ENCODE measurements around the gene DENND1B.

The DENND1B gene

DNA sequence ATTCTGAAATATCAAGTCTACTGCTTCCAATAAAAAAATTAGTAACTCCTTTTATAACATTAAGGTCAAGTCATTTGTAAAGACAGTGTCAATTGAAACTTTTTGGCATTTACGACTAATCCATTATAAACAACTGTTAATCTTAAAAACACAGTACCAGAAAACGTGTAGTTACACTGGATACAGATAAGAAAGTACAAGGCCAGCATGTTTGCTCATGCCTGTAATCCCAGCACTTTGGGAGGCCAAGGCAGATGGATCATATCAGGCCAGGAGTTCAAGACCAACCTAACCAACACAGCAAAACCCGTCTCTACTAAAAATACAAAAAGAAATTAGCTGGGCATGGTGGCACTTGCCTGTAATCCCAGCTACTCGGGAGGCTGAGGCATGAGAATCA is 29.4 kb downstream of the DENND1B start:
- no peaks in the 10 kb centered on the region for H3K27me3 ChIP-seq (replicated peaks; ENCODE audit: control insufficient read depth, insufficient read depth, low read length, poor library complexity, severe bottlenecking)
- no peak for DNase-seq
- H3K9me3 ChIP-seq (ENCODE audit: control insufficient read depth, low read length) = no peaks in the 10 kb centered on the region
- H3K4me3 ChIP-seq (ENCODE audit: insufficient read depth, low read depth, low read length, poor library complexity, severe bottlenecking) = no peak overlapping the region
- H3K36me3 ChIP-seq (ENCODE audit: control insufficient read depth, insufficient read depth, low read length) = no peaks in the 10 kb centered on the region
- peaks cover 3% of the 10 kb centered on the region for H3K4me1 ChIP-seq (ENCODE audit: control insufficient read depth, insufficient read depth, low read length, poor library complexity, severe bottlenecking)
- H3K27ac ChIP-seq (ENCODE audit: insufficient read depth, low read length, poor library complexity, severe bottlenecking) = no peak overlapping the region

DNA sequence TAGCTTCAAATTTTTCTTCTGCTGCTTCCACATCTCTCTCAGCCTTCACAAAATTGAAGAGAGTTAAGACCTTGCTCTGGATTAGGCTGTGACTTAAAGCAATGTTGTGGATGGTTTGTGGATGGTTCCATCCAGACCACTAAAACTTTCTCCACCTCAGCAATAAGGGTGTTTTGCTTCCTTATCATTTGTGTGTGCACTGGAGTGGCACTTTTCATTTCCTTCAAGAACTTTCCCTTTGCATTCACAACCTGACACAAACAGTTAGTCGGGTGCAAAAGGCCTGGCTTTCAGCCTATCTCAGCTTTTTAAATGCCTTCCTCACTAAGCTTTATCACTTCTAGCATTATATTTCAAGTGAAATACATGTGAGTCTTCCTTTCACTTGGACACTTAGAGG is 30.3 kb downstream of the DENND1B start:
- DNase-seq = no peak
- peaks cover 3% of the 10 kb centered on the region for H3K4me1 ChIP-seq (ENCODE audit: control insufficient read depth, insufficient read depth, low read length, poor library complexity, severe bottlenecking)
- no peaks in the 10 kb centered on the region for H3K36me3 ChIP-seq (ENCODE audit: control insufficient read depth, insufficient read depth, low read length)
- no peak overlapping the region for H3K4me3 ChIP-seq (ENCODE audit: insufficient read depth, low read depth, low read length, poor library complexity, severe bottlenecking)
- no peaks in the 10 kb centered on the region for H3K9me3 ChIP-seq (ENCODE audit: control insufficient read depth, low read length)
- no peaks in the 10 kb centered on the region for H3K27me3 ChIP-seq (replicated peaks; ENCODE audit: control insufficient read depth, insufficient read depth, low read length, poor library complexity, severe bottlenecking)
- H3K27ac ChIP-seq (ENCODE audit: insufficient read depth, low read length, poor library complexity, severe bottlenecking) = no peak overlapping the region

DNA sequence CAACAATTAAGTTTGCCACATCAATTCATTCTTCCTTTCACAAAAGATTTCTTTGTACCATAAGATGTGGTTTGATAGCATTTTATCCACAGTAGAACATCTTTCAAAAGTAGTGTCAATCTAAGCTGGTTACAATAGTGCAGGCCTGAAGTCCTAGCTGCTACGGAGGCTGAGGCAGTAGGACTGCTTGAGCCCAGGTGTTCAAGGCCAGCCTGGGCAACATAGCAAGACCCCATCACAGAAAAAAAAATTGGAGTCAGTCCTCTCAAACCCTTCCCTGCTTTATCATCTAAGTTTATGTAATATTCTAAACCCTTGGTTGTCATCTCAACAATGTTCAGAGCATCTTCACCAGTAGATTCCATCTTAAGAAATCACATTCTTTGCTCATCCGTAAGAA is 31.7 kb downstream of the DENND1B start:
- no peaks in the 10 kb centered on the region for H3K36me3 ChIP-seq (ENCODE audit: control insufficient read depth, insufficient read depth, low read length)
- no peaks in the 10 kb centered on the region for H3K9me3 ChIP-seq (ENCODE audit: control insufficient read depth, low read length)
- H3K4me3 ChIP-seq (ENCODE audit: insufficient read depth, low read depth, low read length, poor library complexity, severe bottlenecking) = no peak overlapping the region
- DNase-seq = no peak
- H3K4me1 ChIP-seq (ENCODE audit: control insufficient read depth, insufficient read depth, low read length, poor library complexity, severe bottlenecking) = peaks cover 3% of the 10 kb centered on the region
- H3K27ac ChIP-seq (ENCODE audit: insufficient read depth, low read length, poor library complexity, severe bottlenecking) = no peak overlapping the region
- H3K27me3 ChIP-seq (replicated peaks; ENCODE audit: control insufficient read depth, insufficient read depth, low read length, poor library complexity, severe bottlenecking) = no peaks in the 10 kb centered on the region

DNA sequence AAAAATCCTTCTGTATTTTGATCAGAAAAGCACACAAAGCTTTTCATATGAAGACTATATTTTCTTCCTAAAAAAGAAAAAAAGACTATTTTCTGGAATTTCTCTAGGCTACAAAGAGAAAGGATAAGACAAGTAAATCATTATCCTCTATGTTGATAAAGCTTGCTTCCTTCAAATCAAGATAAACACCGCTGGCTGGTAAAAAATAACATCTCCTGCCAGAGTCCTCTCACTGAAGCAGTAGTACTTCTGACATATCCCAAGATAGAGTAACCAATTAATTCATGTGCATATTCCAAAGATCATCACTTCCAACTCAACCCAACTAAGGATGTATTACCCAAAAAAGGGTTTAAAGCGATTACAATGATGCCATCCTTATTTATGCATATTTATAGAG is 34.3 kb downstream of the DENND1B start:
- Histone ChIP-seq H3K36me3 (ENCODE audit: control insufficient read depth, insufficient read depth, low read length) (no peaks in the 10 kb centered on the region), H3K9me3 (ENCODE audit: control insufficient read depth, low read length) (no peaks in the 10 kb centered on the region), H3K4me3 (ENCODE audit: insufficient read depth, low read depth, low read length, poor library complexity, severe bottlenecking) (no peak overlapping the region), H3K4me1 (ENCODE audit: control insufficient read depth, insufficient read depth, low read length, poor library complexity, severe bottlenecking) (peaks cover 3% of the 10 kb centered on the region), H3K27ac (ENCODE audit: insufficient read depth, low read length, poor library complexity, severe bottlenecking) (no peak overlapping the region), H3K27me3 (replicated peaks; ENCODE audit: control insufficient read depth, insufficient read depth, low read length, poor library complexity, severe bottlenecking) (no peaks in the 10 kb centered on the region)
- no peak for DNase-seq

DNA sequence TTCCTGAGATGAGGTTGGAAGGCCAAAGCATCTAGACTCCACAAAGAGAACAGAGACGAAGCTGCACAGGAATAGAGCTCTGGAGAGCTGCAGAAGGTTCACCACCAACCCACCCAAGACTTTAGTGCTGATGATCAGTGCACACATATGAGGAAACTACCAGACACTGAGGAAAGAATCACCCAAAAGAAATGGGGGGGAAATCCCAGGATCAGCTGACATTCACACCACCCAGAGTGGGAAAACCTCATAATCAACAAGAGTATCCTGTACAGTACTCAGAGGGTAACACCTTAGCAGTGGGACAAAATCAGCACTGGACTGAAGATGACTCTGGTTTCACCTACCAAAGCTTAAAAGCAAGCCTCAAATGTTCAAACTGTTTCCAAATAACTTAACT is 36.4 kb downstream of the DENND1B start:
- no peaks in the 10 kb centered on the region for H3K27me3 ChIP-seq (replicated peaks; ENCODE audit: control insufficient read depth, insufficient read depth, low read length, poor library complexity, severe bottlenecking)
- no peaks in the 10 kb centered on the region for H3K36me3 ChIP-seq (ENCODE audit: control insufficient read depth, insufficient read depth, low read length)
- no peak for DNase-seq
- H3K4me3 ChIP-seq (ENCODE audit: insufficient read depth, low read depth, low read length, poor library complexity, severe bottlenecking) = no peak overlapping the region
- H3K4me1 ChIP-seq (ENCODE audit: control insufficient read depth, insufficient read depth, low read length, poor library complexity, severe bottlenecking) = no peaks in the 10 kb centered on the region
- no peak overlapping the region for H3K27ac ChIP-seq (ENCODE audit: insufficient read depth, low read length, poor library complexity, severe bottlenecking)
- H3K9me3 ChIP-seq (ENCODE audit: control insufficient read depth, low read length) = no peaks in the 10 kb centered on the region

DNA sequence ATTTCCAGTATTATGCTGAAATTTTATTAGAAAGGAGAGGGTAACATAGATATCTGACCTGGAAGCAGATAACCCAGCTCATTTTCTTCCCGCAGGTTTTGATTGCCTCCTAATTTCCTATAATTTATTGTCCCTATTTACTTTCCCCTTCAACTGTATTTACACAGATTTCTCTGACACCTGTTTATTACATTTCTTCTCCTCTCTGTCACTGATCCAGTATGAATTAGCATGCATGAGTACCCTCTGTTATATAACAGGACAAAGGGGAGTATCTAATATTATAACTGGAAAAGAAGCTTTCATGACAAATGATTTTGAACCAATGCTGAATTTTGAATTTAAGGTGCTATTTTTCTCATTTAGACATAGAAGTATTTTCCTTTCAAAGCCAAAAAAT is 37.4 kb downstream of the DENND1B start:
- Histone ChIP-seq H3K9me3 (ENCODE audit: control insufficient read depth, low read length) (no peaks in the 10 kb centered on the region), H3K4me1 (ENCODE audit: control insufficient read depth, insufficient read depth, low read length, poor library complexity, severe bottlenecking) (no peaks in the 10 kb centered on the region), H3K27me3 (replicated peaks; ENCODE audit: control insufficient read depth, insufficient read depth, low read length, poor library complexity, severe bottlenecking) (no peaks in the 10 kb centered on the region), H3K36me3 (ENCODE audit: control insufficient read depth, insufficient read depth, low read length) (no peaks in the 10 kb centered on the region), H3K27ac (ENCODE audit: insufficient read depth, low read length, poor library complexity, severe bottlenecking) (no peak overlapping the region), H3K4me3 (ENCODE audit: insufficient read depth, low read depth, low read length, poor library complexity, severe bottlenecking) (no peak overlapping the region)
- no peak for DNase-seq

DNA sequence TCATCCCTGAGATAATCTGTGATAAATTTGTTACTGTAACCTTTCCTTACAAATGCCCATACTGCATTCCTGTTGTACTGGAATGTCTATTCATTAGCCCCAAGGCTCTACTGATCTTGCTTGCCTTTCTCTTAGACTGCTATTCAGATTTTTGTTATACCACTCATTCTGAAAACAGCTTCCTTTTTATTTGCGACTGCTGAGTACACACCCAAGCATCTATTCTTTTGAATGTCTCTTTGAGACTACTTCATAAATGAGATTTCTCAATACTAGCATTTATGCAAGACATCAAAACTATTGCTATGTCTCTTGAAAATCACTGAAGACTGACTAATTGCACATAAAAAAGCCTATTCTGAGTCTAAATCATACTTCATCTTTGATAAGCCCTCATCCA is 38.6 kb downstream of the DENND1B start:
- H3K4me3 ChIP-seq (ENCODE audit: insufficient read depth, low read depth, low read length, poor library complexity, severe bottlenecking) = no peak overlapping the region
- no peak overlapping the region for H3K27ac ChIP-seq (ENCODE audit: insufficient read depth, low read length, poor library complexity, severe bottlenecking)
- H3K27me3 ChIP-seq (replicated peaks; ENCODE audit: control insufficient read depth, insufficient read depth, low read length, poor library complexity, severe bottlenecking) = no peaks in the 10 kb centered on the region
- no peaks in the 10 kb centered on the region for H3K36me3 ChIP-seq (ENCODE audit: control insufficient read depth, insufficient read depth, low read length)
- H3K4me1 ChIP-seq (ENCODE audit: control insufficient read depth, insufficient read depth, low read length, poor library complexity, severe bottlenecking) = no peaks in the 10 kb centered on the region
- DNase-seq = no peak
- no peaks in the 10 kb centered on the region for H3K9me3 ChIP-seq (ENCODE audit: control insufficient read depth, low read length)

DNA sequence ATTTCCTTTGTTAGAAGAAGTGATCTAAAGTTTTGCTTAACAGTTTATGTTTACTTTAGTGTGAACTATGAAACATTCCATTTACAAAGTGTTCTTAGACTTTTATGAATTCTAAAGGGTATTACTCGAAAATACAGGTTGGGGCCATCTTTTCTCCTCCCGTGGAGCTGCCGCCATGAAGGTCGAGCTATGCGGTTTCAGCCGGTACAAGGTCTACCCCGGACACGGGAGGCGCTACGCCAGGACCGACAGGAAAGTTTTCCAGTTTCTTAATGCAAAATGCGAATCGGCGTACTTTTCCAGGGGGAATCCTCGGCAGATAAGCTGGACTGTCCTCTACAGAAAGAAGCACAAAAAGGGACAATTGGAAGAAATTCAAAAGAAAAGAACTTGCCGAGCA is 39.8 kb downstream of the DENND1B start:
- H3K4me3 ChIP-seq (ENCODE audit: insufficient read depth, low read depth, low read length, poor library complexity, severe bottlenecking) = no peak overlapping the region
- no peak overlapping the region for H3K27ac ChIP-seq (ENCODE audit: insufficient read depth, low read length, poor library complexity, severe bottlenecking)
- H3K4me1 ChIP-seq (ENCODE audit: control insufficient read depth, insufficient read depth, low read length, poor library complexity, severe bottlenecking) = no peaks in the 10 kb centered on the region
- no peaks in the 10 kb centered on the region for H3K36me3 ChIP-seq (ENCODE audit: control insufficient read depth, insufficient read depth, low read length)
- no peaks in the 10 kb centered on the region for H3K9me3 ChIP-seq (ENCODE audit: control insufficient read depth, low read length)
- no peak for DNase-seq
- H3K27me3 ChIP-seq (replicated peaks; ENCODE audit: control insufficient read depth, insufficient read depth, low read length, poor library complexity, severe bottlenecking) = no peaks in the 10 kb centered on the region

DNA sequence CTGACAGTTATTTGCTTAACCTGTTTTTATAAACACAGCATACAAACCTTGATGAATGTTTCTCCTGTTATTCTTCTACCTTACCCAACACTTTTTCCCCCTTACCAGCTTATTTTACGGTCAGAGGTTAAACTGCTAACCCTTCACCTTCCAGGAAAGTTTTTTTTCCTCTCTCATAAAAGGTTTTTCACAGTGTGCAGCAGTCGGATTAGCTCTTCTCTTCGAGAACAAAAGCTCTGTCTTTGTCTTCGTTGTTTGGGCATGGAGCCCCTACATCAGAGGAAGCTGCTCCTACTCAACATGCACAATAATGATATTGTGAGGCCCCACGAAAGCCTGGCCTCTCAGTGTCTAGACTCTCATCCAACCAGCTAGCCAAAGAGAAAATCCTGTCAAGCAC is 42.0 kb downstream of the DENND1B start:
- Histone ChIP-seq H3K9me3 (ENCODE audit: control insufficient read depth, low read length) (no peaks in the 10 kb centered on the region), H3K27me3 (replicated peaks; ENCODE audit: control insufficient read depth, insufficient read depth, low read length, poor library complexity, severe bottlenecking) (no peaks in the 10 kb centered on the region), H3K4me1 (ENCODE audit: control insufficient read depth, insufficient read depth, low read length, poor library complexity, severe bottlenecking) (no peaks in the 10 kb centered on the region), H3K4me3 (ENCODE audit: insufficient read depth, low read depth, low read length, poor library complexity, severe bottlenecking) (no peak overlapping the region), H3K36me3 (ENCODE audit: control insufficient read depth, insufficient read depth, low read length) (no peaks in the 10 kb centered on the region), H3K27ac (ENCODE audit: insufficient read depth, low read length, poor library complexity, severe bottlenecking) (no peak overlapping the region)
- no peak for DNase-seq

DNA sequence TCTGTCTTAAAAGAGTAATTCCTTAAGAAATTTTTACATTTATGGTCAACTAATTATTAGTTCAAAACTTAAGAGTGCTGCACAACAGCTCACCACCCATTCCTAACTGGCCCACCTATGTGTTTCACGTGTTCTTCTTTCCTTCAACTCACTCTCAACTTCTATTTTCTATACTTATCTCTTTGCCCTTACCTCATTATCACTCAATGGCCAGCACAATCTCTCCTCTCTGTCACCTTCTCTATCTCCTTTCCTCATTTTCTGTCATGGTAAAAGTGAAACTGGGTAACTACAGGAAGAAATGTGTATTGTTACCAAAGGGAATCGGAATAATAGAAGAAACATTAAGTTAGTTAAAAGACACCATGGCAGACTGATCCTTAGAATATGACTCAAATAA is 43.1 kb downstream of the DENND1B start:
- H3K9me3 ChIP-seq (ENCODE audit: control insufficient read depth, low read length) = no peaks in the 10 kb centered on the region
- no peaks in the 10 kb centered on the region for H3K4me1 ChIP-seq (ENCODE audit: control insufficient read depth, insufficient read depth, low read length, poor library complexity, severe bottlenecking)
- no peaks in the 10 kb centered on the region for H3K36me3 ChIP-seq (ENCODE audit: control insufficient read depth, insufficient read depth, low read length)
- H3K27ac ChIP-seq (ENCODE audit: insufficient read depth, low read length, poor library complexity, severe bottlenecking) = no peak overlapping the region
- H3K27me3 ChIP-seq (replicated peaks; ENCODE audit: control insufficient read depth, insufficient read depth, low read length, poor library complexity, severe bottlenecking) = no peaks in the 10 kb centered on the region
- DNase-seq = no peak
- H3K4me3 ChIP-seq (ENCODE audit: insufficient read depth, low read depth, low read length, poor library complexity, severe bottlenecking) = no peak overlapping the region

DNA sequence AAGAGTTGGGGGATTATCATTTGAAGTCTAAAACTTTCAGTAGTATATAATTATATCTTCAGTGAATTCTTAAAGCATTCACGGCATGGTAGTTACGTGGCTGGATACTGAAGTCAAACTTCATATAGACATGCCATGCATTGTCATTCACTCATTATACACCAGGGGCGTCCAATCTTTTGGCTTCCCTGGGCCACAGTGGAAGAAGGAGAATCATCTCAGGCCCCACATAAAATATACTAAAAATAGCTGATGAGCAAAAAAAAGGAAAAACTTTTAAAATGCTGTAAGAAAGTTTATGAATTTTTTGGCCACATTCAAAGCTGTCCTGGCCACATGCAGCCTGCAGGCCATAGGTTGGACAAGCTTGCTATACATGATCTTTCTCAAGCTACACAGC is 43.8 kb downstream of the DENND1B start:
- Histone ChIP-seq H3K4me3 (ENCODE audit: insufficient read depth, low read depth, low read length, poor library complexity, severe bottlenecking) (no peak overlapping the region), H3K9me3 (ENCODE audit: control insufficient read depth, low read length) (no peaks in the 10 kb centered on the region), H3K4me1 (ENCODE audit: control insufficient read depth, insufficient read depth, low read length, poor library complexity, severe bottlenecking) (no peaks in the 10 kb centered on the region), H3K27ac (ENCODE audit: insufficient read depth, low read length, poor library complexity, severe bottlenecking) (no peak overlapping the region), H3K27me3 (replicated peaks; ENCODE audit: control insufficient read depth, insufficient read depth, low read length, poor library complexity, severe bottlenecking) (no peaks in the 10 kb centered on the region), H3K36me3 (ENCODE audit: control insufficient read depth, insufficient read depth, low read length) (no peaks in the 10 kb centered on the region)
- no peak for DNase-seq

All from effector memory CD4-positive, alpha-beta T cell (primary cell).